Adrenal gland (tissue), 5 donors: Measurements from ENCODE around the gene TMEM45A.

Source experiments
- POLR2A ChIP-seq, 2 donors: fragments of 450-650 bp; IDR thresholded peaks; one replicate each; pipeline ENCODE4 v1.6.1; 2017; ENCODE audit warnings: antibody characterized with exemption in 2 of 2, mild to moderate bottlenecking in 2 of 2, moderate library complexity in 1 of 2
- TF ChIP-seq, protein P1 (sequence below), 6 experiments: fragments of 450-650 bp in 4 of 6; fragments of 200-600 bp in 2 of 6; sonication (generic) in 1 of 6; IDR thresholded peaks; 1 replicate in 5 of 6; 2 replicates in 1 of 6; pipeline versions ENCODE4 v1.5.1 to v1.8.0; 2016 to 2021; ENCODE audit warnings: antibody characterized with exemption in 6 of 6, mild to moderate bottlenecking in 2 of 6, moderate library complexity in 1 of 6
- donor health status: DM: no; HTN: no; CAD: no.

DNA sequence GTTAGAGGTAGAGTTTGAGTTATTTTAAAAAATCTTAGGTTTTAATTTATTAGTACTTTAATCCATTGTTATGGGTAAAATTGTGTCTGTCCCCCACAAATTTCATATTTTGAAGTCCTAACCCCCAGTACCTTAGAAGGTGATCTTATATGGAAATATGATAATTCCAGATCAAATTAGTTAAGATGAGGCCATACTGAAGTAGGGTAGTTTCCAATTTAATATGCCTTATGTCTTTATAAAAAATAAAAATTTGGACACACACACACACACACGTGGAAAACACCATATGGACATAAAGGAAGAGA, 98.4 kb downstream of the TMEM45A start:
- TF ChIP-seq, protein P1, sequence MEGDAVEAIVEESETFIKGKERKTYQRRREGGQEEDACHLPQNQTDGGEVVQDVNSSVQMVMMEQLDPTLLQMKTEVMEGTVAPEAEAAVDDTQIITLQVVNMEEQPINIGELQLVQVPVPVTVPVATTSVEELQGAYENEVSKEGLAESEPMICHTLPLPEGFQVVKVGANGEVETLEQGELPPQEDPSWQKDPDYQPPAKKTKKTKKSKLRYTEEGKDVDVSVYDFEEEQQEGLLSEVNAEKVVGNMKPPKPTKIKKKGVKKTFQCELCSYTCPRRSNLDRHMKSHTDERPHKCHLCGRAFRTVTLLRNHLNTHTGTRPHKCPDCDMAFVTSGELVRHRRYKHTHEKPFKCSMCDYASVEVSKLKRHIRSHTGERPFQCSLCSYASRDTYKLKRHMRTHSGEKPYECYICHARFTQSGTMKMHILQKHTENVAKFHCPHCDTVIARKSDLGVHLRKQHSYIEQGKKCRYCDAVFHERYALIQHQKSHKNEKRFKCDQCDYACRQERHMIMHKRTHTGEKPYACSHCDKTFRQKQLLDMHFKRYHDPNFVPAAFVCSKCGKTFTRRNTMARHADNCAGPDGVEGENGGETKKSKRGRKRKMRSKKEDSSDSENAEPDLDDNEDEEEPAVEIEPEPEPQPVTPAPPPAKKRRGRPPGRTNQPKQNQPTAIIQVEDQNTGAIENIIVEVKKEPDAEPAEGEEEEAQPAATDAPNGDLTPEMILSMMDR (IDR thresholded peaks at IDR 0.05) = no peak
- no peak for TF ChIP-seq POLR2A (IDR thresholded peaks at IDR 0.05)
